Endothelial cell of umbilical vein (primary cell): ENCODE measurements around the gene ERFL. TPM values are rescaled to one million over a fixed set of nuclear protein-coding genes. Genes with fewer than 3 reads are reported as not detected.

ENCODE experiments used
- BruUV-seq: library from RNA; stranded (reverse); fragments of 400-500 nt; replicated peaks from 2 replicates; lab custom pipeline; 2021; lab: Mats Ljungman, UMichigan
- CTCF ChIA-PET: fragments of 300-600, 350-600 bp; sonication (Branson Sonifier 250); formaldehyde crosslinking; loops from one replicate; lab custom pipeline; 2021; ENCODE audit warnings: antibody characterized with exemption, inconsistent platforms; lab: Charles Lee
- POLR2A ChIA-PET: fragments of 300-600, 350-600 bp; sonication (Branson Sonifier 250); formaldehyde crosslinking; loops from one replicate; lab custom pipeline; 2021; ENCODE audit warnings: antibody characterized with exemption, inconsistent platforms; lab: Charles Lee
- DNase-seq: peaks from one replicate; pipeline ENCODE4 v3.0.0-alpha.2; 2011; ENCODE audit warnings: low read depth, low spot score
- FAIRE-seq: peaks from 2 replicates; lab custom pipeline; 2011; peaks lifted over from hg19 to GRCh38; lab: Jason Lieb, UNC
- H2AFZ ChIP-seq: 2 replicates; pipeline ENCODE4 v1.6.0; 2012; ENCODE audit warnings: low read depth, low read length, control low read depth, inconsistent platforms
- H3K27ac ChIP-seq: 2 replicates; pipeline ENCODE4 v1.5.1; 2011; ENCODE audit warnings: low read depth, mild to moderate bottlenecking, control low read depth, low read length, moderate library complexity; ENCODE audit not compliant: insufficient read depth
- H3K27me3 ChIP-seq, 2 experiments: 2 replicates each; pipeline versions ENCODE4 v1.6.0 to v1.6.1; 2011; ENCODE audit warnings: low read length in 2 of 2, mixed read lengths in 1 of 2; ENCODE audit not compliant: control insufficient read depth in 2 of 2, insufficient read depth in 2 of 2
- H3K36me3 ChIP-seq, 2 experiments: 2 replicates in 1 of 2; 3 replicates in 1 of 2; pipeline ENCODE4 v1.5.1; 2011; ENCODE audit warnings: low read length in 2 of 2, mild to moderate bottlenecking in 1 of 2, moderate library complexity in 1 of 2; ENCODE audit not compliant: control insufficient read depth in 2 of 2, insufficient read depth in 2 of 2; ENCODE audit errors: extremely low read depth in 1 of 2
- H3K4me1 ChIP-seq: 3 replicates; pipeline ENCODE4 v1.5.1; 2011; ENCODE audit warnings: mild to moderate bottlenecking, low read length; ENCODE audit not compliant: control insufficient read depth, insufficient read depth; ENCODE audit errors: extremely low read depth
- H3K4me2 ChIP-seq: 2 replicates; pipeline ENCODE4 v1.6.1; 2011; ENCODE audit warnings: low read length, control low read depth, mixed read lengths; ENCODE audit not compliant: insufficient read depth
- H3K4me3 ChIP-seq, 3 experiments: fragments of 200-600 bp in 1 of 3; sonication (generic), shearing (Covaris generic) in 1 of 3; replicated peaks in 1 of 3; 2 replicates each; pipeline ENCODE4 v1.5.1; 2011 to 2016; ENCODE audit warnings: control low read depth in 3 of 3, low read length in 3 of 3, mild to moderate bottlenecking in 2 of 3, inconsistent platforms in 1 of 3, low read depth in 1 of 3, moderate library complexity in 1 of 3; ENCODE audit not compliant: insufficient read depth in 1 of 3
- H3K79me2 ChIP-seq: 2 replicates; pipeline ENCODE4 v1.6.0; 2012; ENCODE audit warnings: low read length, inconsistent platforms; ENCODE audit not compliant: control insufficient read depth, insufficient read depth
- H3K9ac ChIP-seq: replicated peaks from 2 replicates; pipeline ENCODE3; 2011; ENCODE audit warnings: low read length, control low read depth; ENCODE audit not compliant: insufficient read depth; ENCODE audit errors: extremely low read depth
- H3K9me1 ChIP-seq: replicated peaks from 3 replicates; pipeline ENCODE4 v1.6.0; 2011; ENCODE audit warnings: mild to moderate bottlenecking, low read length; ENCODE audit not compliant: control insufficient read depth, insufficient read depth; ENCODE audit errors: extremely low read depth
- H3K9me3 ChIP-seq: replicated peaks from 2 replicates; pipeline ENCODE4 v1.5.1; 2012; ENCODE audit warnings: low read length, inconsistent platforms; ENCODE audit not compliant: control insufficient read depth, insufficient read depth
- H4K20me1 ChIP-seq: replicated peaks from 2 replicates; pipeline ENCODE3; 2011; ENCODE audit warnings: mild to moderate bottlenecking, low read length; ENCODE audit not compliant: control insufficient read depth, insufficient read depth; ENCODE audit errors: extremely low read depth
- CTCF ChIP-seq, 2 donors: IDR thresholded peaks; 1 replicate in 1 of 2; 2 replicates in 1 of 2; pipeline ENCODE4 v1.5.1; 2011; ENCODE audit warnings: low read length in 2 of 2, mild to moderate bottlenecking in 2 of 2, moderate library complexity in 2 of 2, control low read depth in 1 of 2, inconsistent platforms in 1 of 2, low read depth in 1 of 2; ENCODE audit not compliant: insufficient read depth in 1 of 2; ENCODE audit errors: extremely low read depth in 1 of 2
- EZH2 ChIP-seq: IDR thresholded peaks from 2 replicates; pipeline ENCODE4 v1.6.1; 2012; ENCODE audit warnings: borderline replicate concordance, low read depth, mild to moderate bottlenecking, moderate library complexity, low read length, inconsistent platforms; ENCODE audit not compliant: severe bottlenecking
- FOS ChIP-seq: IDR thresholded peaks from 2 replicates; pipeline ENCODE4 v1.6.1; 2011; ENCODE audit warnings: mild to moderate bottlenecking, low read length, moderate library complexity, borderline replicate concordance; ENCODE audit not compliant: insufficient read depth
- GATA2 ChIP-seq: IDR thresholded peaks from 2 replicates; pipeline ENCODE4 v1.7.0; 2011; ENCODE audit warnings: low read depth, mild to moderate bottlenecking, moderate library complexity, mixed read lengths, low read length; ENCODE audit not compliant: insufficient read length, insufficient read depth
- JUN ChIP-seq: IDR thresholded peaks from 2 replicates; pipeline ENCODE4 v1.6.1; 2011; ENCODE audit warnings: borderline replicate concordance, low read depth; ENCODE audit not compliant: insufficient read length, insufficient read depth
- MYC ChIP-seq: IDR thresholded peaks from one replicate; pipeline ENCODE4 v1.6.1; 2011; ENCODE audit warnings: mild to moderate bottlenecking, low read depth, low read length
- POLR2A ChIP-seq: IDR thresholded peaks from 2 replicates; pipeline ENCODE4 v1.6.1; 2012; ENCODE audit warnings: low read depth, mild to moderate bottlenecking, control low read depth, low read length
- POLR2AphosphoS5 ChIP-seq: IDR thresholded peaks from 2 replicates; pipeline ENCODE4 v1.6.1; 2012; ENCODE audit warnings: low read depth, mild to moderate bottlenecking, control low read depth, low read length, moderate library complexity; ENCODE audit not compliant: insufficient read depth
- dilution Hi-C: fragments of 300-500 bp; cut with MboI; formaldehyde crosslinking; loops from one replicate; pipeline ENCODE4 v1.15.0; 2019; ENCODE audit warnings: low sequenced_read_pairs; ENCODE audit not compliant: extremely low pct_ligation_motif_present
- intact Hi-C: fragments of 100-400 bp; cut with micrococcal nuclease; formaldehyde crosslinking; loops from one replicate; pipeline ENCODE4 v1.10.0; 2022
- polyA plus RNA-seq, 4 experiments: library from polyadenylated mRNA; depleted of rRNA in 3 of 4; stranded (reverse) in 3 of 4; unstranded in 1 of 4; fragments of >200 nt; gene quantifications; 2 replicates each; pipeline versions ENCODE4 v1.2.1 to v1.2.3, GENCODE V29; 2011 to 2012; ENCODE audit warnings: missing spikeins in 1 of 4
- total RNA-seq: library from RNA; stranded (reverse); gene quantifications from 2 replicates; pipeline ENCODE4 v1.2.3, GENCODE V29; 2021
- TF ChIP-seq, protein P1 (sequence below): IDR thresholded peaks from 2 replicates; pipeline ENCODE4 v1.6.1; 2011; ENCODE audit not compliant: insufficient read depth, insufficient read length

The ERFL gene
- total and polyA plus RNA-seq, 2 donors (not counting 3 experiments of a cell fraction or from before 2014, with no cell fraction given) = not detected

DNA sequence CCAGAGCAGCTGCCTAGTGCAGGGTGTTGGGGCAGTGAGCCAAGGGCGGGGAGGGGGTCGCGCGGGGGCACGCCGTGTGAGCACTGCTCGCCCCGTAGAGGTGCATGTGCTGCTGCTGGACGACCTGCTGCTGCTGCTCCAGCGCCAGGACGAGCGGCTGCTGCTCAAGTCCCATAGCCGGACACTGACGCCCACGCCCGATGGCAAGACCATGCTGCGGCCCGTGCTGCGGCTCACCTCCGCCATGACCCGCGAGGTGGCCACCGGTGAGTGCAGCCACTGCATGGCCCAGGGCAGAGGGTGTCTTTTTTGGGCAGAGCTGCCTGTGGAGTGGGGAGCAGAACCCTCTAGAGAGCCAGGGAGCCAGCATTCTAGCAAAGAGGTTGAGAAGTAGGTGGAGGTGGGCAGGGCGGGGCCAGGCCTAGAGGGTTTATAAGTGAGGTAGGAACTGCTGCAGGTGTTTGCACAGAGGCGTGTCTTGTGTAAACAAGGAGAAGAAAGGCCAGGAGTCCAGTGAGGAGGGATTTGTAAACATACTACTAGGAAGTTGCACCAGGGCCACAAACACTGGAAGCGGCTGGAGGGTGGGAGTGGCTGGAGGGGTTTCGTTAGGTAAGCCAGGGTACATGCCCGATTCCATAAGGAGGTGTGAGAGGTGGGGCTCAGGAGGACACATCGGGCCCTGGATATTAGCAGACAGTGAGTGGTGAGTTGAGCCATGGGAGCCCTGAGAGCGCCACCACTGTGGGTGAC is 24.0 kb downstream of the ERFL start:
- TF ChIP-seq EZH2 (no peak), CTCF (IDR thresholded peaks at IDR 0.05; ENCODE audit: extremely low read depth in 1 of 2, insufficient read depth in 1 of 2, low read depth in 1 of 2, low read length in 2 of 2) (no peak), POLR2A (no peak), GATA2 (no peak), JUN (no peak), MYC (no peak), POLR2AphosphoS5 (no peak), FOS (no peak)
- TF ChIP-seq, protein P1, sequence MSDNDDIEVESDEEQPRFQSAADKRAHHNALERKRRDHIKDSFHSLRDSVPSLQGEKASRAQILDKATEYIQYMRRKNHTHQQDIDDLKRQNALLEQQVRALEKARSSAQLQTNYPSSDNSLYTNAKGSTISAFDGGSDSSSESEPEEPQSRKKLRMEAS = no peak
- intact Hi-C loops (no loop called here), dilution Hi-C loops (no loop called here)
- BruUV-seq = no TSS peak
- Histone ChIP-seq H3K9me1 (no peaks in the 10 kb centered on the region), H4K20me1 (no peaks in the 10 kb centered on the region), H3K36me3 (peaks cover 9 to 57% of the 10 kb centered on the region in 2 experiments), H2AFZ (no peak overlapping the region), H3K4me1 (no peaks in the 10 kb centered on the region), H3K27ac (no peak overlapping the region), H3K79me2 (no peaks in the 10 kb centered on the region), H3K4me2 (no peak overlapping the region), H3K27me3 (no peaks in the 10 kb centered on the region), H3K4me3 (no peak overlapping the region), H3K9me3 (no peaks in the 10 kb centered on the region), H3K9ac (no peak overlapping the region)
- ChIA-PET CTCF (interaction anchor here (0.9 kb wide), 1 partner anchor 131 kb away, joined by 3 read pairs; no protein-coding TSS in a partner anchor), POLR2A (no interaction called here)
- DNase-seq = no peak
- FAIRE-seq = no peak
